CD4-positive, alpha-beta T cell treated with Interleukin-10 for 1 hour (primary cell): ENCODE data around the gene S100A14.
"Not testable (repeated sequence)": the region's sequence is repeated elsewhere in the genome, so short reads cannot be mapped to it uniquely, and the experiment has no call there.

Experiments used
- DNase-seq: peaks from one replicate; pipeline ENCODE4 v3.0.0-alpha.2; 2020

The S100A14 gene

DNA sequence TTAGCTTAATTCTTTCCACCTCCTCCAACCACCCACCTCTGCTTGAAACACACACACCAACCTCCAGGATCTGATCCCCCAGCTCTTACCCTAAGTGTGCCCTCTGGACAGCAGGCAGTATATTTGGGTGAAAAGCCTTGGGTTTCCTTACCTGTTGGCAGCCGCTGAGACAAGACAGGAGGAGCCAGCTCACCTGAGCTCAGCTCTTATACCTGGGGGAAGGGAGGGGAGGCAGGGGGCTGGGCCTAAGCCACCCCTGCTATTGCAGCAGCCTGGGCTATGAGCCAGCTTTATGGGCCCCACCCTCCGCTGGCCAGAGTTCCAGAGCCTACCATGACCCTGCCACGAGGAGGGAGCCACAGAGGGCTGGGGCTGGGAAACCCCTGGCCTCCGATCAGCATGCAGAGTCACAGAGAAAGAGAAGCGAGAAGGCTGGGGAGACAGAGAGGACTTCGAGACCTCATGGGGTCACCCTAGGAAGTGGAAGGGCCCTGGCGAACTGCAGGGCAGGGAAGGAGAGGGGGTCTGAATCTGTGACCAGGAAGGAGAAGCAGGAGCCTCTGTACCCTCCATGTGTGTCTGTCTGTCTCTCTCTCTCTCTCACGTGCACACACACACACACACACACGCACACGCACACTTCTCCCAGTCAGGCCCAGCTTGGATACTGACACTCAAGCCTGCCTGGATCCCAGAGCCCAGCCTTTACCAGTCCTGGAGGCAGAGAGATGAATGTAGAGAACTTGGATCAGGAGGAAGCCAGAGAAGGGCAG is at the start of gene S100A14:
Gene S100A14, minus strand, starts transcription at position 182 of the 773 bp plus-strand sequence. CDS start 467 bp downstream, outside the sequence.
- DNase-seq: no peak

DNA sequence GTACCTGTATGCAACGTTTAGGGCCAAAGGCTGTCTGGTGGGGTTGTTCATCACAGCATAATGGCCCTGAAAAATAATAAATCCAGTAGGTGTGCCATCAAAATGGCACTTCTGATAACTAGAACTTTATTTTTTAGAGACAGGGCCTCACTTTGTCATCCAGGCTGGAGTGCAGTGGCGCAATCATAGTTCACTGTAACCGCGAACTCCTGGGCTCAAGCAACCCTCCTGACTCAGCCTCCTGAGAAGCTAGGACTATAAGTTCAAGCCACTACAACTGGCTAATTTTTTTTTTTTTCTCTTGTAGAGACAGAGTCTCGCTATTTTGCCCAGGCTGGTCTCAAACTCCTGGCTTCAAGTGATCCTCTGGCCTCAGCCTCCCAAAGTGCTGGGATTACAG is 47.1 kb upstream of the S100A14 start:
- no peak for DNase-seq

DNA sequence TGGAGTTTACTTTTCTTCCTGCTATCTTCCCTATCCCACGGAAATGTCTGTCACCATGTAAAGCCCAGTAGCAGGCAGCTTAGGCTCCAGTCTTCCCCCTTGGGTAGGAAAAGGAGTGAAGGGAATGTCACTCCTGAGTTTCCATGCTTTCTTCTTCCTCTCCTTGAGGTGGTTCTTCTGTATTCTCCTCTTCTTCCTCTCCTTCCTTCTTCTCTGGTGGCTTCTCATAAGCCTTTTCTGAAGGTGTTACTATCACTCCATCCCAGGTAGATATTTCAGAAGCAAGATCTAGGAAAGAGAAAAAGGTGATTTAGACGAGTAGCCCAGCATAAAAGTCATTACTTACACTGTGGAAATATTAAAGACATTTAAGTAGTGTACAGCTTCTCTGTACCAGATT is 46.1 kb upstream of the S100A14 start:
- DNase-seq: no peak

DNA sequence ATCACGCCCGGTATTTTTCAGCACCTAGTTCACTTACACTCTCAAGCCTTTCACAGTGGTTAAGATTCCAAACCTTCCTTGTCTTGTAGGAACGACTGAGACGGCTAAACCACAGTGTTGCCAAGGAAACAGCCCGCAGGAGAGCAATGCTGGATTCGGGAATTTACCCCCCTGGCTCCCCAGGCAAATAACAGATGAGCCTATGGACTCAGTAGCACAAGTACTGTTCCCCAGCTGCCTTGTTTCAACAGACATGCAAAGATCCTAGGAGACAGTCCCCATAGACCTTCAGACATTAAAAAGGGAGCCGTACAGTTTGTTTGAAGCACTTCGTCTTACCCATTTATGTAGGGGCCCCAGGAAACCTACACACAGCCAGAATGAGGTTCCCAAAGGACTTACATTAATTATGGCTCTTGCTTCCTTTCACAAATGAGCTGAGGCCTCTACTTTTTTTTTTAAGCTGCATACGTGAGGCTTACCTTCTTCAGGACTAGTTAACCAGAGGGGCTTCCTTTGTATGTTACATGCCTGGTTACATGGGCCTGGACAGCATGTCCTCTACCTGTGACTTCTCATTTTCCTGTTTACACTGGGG is 45.1 kb upstream of the S100A14 start:
- DNase-seq: no peak

DNA sequence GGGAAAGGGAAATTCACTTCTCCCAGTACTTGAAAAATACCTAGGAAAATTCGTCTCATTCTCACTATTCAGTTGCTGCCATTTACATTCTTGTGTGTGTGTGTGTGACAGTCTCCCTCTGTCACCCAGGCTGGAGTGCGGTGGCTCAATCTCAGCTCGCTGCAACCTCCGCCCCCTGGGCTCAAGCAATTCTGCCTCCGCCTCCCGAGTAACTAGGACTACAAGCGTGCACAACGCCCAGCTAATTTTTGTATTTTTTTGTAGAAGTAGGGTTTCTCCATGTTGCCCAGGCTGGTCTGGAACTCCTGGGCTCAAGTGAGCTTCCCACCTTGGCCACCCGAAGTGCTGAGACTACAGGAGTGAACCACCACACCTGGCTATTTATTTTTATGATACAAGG is 43.5 kb upstream of the S100A14 start:
- no peak for DNase-seq

DNA sequence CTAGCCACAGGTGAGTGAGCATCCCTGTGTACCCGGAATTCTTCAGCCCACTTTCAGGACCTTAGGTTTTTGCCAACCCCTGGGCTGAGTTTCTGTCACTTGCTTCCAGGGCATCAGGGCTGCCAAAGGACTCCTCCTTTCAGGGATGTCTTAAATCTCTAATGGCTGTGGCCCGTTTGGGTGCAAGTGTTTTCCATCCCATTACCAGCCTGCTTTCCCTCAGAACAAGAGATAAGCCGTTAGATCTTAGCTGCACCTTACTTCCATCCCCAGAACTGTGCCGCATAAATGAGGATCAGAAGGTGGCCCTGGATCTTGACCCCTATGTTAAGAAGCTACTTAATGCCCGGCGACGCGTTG is 43.0 kb upstream of the S100A14 start:
- DNase-seq: no peak

DNA sequence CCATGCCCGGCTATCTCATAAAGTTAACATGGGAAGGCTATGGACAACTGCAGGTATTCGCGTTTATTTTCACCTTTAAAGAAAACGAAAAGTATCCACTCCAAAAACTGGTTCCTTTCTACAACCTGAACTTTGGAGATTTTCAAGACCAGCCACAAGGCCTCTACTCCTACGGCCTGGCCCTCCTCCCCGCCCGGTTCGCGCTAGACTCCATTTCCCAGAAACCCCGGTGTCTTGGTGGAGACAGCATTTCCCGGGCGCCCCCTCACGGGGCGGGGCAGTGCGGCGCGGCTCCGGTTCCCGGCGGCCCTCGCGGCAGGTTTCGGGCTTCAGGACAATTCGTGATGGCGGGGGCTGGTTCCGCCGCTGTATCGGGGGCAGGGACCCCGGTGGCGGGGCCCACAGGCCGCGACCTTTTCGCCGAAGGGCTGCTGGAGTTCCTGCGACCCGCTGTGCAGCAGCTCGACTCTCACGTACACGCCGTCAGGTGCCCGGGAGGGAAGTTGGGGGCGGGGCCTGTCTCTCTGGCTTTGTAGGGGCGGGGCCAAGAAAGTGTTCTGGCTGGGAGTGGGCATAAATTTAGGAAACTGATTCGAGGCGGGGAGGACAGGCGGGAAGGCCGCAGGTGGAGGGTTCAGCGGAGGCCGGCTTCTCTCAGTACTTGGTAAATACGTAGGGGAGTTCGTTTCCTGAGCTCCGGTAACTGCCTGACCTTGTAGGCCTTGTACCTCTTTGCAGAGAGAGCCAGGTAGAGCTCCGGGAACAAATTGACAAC is 42.5 kb upstream of the S100A14 start, which contains the start of gene SNAPIN:
Gene SNAPIN, plus strand, starts transcription at position 304 of the 775 bp plus-strand sequence. Its CDS starts 41 bp downstream, at position 345.
- peak; percentile 92 for DNase-seq

DNA sequence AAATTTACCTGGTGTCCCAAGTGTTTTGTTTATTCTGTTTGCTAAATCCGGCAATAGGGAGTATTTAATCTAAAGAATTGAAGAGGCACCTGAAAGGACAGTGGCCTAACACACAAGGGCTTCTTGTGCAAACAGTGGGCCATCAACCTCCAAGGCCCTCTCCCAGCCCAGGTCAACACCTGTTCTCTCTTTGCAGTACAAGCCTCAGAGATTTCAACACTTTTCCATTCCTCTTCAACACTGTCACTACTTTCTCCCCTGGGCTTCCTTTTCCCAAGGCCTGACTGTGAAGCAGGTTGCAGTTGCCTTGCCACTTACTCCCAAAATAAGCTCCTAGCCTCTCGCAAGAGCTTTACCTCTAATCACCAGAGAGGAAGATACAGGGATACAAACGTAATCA is 39.2 kb upstream of the S100A14 start:
- DNase-seq: no peak

DNA sequence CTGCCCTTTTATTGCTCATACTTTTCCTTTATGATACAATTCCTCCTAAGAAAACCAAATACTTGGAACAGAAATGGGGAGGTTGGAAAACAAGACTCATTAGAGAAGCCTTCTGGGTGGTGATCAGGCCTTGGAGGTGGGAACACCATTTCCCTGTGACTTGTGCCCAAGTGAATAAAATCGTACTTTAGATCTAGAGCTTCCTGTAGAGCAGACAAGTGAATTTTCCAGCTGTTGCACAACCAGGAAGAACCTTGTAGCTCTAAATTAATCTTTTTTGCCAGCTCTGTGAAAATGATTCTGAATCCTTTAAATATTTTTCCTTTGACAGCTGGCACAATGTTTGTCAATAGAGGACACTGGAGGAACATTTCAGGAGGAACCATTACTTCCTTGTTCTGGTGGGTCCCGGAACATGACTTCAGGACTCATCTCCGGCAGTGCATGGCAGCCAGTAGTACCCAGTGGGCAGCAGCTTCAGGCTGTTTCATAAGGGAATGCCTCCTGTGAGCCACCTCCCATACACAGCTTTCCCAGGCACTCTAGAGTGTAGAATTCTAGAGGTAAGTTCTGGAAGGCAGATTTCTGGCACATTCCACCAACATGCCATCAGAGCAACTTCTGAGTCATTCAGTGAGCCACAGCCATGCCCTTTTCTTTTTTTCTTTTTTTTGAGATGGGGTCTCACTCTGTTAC is 36.8 kb upstream of the S100A14 start:
- DNase-seq: no peak

DNA sequence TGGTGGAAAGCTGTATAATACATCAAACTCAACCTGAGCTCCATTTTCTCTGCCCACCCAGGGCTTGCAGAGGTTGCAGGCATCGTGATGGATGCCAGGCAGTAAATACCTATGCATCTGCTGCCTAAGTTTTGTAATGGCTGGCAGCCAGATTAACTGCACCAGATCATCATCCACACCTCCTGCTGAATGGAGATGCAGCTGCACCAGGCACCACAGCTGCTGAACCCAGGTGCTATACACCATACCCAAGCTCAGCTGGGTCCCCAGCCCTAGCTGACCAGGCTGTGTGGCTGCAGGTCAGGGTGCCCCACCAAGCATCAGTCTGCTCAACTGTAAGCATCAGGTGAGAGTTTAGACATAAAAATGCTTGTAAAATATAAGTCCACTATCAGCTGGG is 35.6 kb upstream of the S100A14 start:
- DNase-seq: no peak

DNA sequence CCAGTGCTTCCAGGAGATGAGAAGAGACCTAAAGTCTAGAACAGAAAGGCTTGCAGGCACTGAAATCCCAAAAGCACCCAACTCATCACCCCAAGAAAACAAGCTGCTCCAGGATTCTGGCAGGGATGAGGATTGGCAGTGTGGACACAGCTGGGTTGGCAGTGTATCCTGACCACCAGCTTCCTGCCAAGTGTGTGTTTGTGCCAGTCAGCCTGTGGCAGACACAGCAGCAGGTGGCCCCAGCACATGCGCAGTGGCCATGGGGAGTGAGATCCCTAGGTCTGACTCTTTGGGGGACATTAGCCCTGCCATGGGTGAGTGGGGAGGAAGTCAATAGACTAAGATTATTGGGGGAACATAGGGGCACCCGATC is 33.7 kb upstream of the S100A14 start:
- no peak for DNase-seq

DNA sequence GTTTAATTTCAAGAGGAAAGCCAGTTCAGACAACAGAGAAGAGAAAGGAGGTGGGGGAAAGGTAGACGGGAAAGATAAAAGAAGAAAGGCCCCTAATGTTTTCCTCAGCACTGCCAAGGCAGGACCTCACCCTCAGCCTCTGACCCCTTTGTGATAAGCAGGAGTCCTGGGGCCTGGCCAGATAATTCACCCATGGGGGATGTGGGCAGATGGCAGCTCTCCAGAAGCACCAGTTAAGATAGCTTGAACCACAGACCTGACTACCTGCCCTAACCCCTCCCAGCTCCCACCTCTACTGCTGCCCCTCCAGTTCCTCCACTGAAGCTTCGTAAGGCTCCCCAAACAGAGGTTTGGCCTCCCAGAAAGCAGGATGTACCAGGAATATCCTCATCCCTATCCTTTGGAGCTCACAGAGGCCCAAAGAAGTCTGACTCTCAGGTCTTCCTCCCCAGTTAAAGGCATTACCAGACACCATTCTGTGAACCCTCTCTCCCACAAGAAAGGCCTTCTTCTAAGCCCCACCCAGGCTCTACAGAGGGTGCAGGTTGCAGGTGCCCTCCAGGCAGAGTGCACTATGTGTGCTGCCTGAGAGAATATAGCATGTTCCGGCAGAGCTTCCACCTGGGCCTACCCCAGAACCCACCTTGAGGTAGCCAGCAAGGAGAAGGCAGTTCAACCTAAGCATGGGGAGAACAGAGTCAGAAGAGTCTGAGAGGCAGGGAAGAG is 33.2 kb upstream of the S100A14 start:
- no peak for DNase-seq

DNA sequence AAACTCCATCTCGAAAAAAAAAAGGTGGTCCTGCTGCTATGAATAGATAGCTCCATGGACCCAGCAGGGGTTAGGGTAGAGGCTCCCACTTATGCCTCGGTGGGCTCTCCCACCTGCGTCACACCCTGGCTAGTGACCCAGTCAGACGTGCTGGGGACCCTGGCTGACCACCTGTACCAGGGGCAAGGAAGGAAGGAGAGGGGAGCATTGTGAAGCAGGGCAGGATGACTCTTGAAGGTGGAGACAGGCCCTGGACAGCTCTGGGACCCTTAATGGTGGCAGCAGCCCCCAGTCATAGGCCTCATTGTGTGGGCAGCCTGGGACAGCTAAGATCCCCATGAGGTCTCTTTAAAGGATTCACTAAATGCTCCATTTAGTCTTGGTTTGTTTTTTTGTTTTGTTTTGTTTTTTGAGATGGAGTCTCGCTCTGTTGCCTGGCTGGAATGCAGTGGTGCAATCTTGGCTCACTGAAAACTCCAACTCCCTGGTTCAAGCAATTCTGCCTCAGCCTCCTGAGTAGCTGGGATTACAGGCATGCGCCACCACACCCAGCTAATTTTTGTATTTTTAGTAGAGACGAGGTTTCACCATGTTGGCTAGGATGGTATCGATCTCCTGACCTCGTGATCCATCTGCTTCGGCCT is 32.0 kb upstream of the S100A14 start:
- DNase-seq: no peak

DNA sequence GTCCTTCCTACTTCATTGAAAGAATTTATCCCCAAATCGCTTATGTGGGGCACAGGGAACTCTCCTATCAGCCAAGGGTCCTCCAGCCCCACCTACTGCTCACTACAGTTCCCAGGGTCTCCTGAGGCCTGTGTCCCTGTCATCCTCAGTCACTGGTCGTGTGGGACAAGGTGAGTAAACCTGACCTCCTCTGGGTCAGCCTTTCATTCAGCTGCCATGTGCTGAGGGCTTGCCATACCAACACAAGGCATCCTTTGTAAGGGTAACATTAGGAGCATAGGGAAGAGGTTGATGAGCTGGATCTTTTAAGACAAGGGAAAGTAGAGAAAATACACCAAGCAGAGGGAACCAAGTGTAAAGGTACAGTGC is 31.2 kb upstream of the S100A14 start:
- no peak for DNase-seq

DNA sequence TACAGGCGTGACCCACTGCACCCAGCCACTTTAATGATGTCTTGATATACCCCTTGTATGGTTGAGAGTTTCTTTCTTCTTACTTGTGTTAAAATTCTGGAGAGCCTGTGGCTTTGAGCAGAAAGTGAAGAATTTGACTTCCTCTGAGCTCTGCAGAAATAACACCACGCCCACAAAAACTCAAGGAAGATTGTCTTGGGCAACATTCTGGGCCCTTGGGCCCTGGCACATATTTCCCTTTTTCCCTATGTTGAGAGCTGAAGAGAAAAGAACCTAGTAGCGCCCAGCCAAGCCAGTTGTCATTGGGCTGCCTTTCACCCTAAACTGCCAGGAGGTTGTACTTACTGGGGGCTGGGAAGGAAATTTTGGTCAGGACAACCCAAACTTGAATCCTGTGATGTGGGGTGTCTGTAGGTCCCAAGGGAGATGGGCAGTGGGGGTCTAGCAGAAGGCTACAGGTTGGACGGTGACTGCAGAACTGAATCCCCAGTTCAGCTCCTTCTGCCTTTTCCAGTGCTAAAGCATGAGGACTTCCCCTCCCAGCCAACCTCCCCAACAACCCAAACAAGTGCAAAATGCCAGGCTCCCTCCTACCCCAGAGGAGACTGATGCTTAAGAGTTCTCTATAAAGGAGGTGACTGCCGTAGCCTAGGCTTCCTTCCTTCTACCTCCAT is 30.7 kb upstream of the S100A14 start:
- no peak for DNase-seq

DNA sequence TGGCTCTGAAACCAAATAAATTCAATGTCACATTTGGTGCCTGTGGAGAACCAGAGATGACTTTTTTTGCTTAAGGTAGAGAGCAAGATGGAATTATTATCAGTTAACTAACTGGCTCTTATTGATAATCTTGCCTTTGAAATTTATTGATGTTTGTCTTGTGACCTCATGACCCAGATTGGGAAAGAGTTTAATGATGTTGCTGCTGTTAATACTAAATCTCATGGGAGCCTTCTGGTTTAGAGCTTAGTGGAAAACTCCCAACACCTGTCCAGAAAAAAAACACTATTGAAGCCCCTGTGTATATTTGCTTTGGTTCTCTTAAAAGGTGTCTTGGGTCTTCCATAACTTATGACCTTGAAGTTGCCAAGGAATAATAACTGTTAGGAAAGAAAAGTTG is 27.7 kb upstream of the S100A14 start:
- DNase-seq: no peak

DNA sequence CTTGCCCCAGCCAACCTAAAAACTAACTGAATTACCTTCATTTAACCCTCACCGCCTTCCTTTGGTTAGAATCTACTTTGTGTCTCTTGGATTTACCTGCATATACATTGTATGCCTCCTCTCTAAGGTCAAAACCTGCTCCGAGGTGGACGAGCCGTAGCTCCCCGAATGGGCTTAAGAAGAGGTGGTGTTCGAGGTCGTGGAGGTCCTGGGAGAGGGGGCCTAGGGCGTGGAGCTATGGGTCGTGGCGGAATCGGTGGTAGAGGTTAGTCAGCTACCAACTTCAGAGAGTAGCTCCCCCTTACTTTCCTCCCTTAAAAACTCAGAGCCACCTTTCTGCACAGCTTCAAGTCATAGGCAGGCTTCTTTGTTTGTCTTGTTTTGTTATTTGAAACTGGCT is 27.0 kb upstream of the S100A14 start:
- no peak for DNase-seq

DNA sequence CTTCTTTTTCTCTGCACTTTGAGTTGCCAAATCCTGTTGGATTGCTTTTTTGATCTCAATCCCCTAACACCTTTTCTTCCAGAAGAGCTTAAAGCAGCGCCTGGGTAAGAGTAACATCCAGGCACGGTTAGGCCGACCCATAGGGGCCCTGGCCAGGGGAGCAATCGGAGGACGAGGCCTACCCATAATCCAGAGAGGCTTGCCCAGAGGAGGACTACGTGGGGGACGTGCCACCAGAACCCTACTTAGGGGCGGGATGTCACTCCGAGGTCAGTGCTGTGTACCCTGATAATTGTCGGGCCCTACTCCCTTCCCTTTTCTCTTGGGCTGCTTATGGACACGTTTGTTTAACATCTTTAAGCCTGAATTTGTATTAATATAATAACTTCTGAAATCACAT is 26.0 kb upstream of the S100A14 start:
- DNase-seq: no peak

DNA sequence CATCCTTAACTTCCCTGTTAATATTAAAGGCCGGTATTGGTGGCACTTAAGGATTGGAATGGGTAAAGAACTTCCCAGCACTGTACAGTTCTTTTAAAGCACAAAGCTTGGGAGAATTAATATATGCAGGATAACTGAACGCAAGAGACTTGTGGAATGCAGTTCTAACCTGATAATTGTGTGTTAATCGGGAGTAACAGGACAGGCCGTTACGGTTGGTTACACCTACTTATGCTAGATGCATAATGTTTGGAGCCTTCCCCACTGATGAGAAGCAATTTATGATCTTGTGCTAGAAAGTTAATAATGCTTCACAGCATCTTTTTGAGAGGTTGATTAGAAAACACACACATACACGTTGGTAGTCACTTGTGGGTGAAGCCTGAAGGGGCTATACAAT is 24.7 kb upstream of the S100A14 start:
- DNase-seq: no peak

DNA sequence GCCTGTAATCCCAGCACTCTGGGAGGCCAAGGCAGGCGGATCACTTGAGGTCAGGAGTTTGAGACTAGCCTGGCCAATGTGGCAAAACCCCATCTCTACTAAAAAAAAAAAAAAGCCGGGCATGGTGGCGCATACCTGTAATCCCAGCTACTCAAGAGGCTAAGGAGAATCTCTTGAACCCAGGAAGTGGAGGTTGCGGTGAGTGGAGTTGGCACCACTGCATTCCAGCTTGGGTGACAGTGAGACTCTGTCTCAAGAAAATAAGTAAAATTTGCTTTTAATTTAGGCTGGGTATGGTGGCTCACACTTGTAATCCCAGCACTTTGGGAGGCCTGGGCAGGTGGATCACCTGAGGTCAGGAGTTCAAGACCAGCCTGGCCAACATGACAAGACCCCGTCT is 24.1 kb upstream of the S100A14 start:
- not testable (repeated sequence) for DNase-seq

DNA sequence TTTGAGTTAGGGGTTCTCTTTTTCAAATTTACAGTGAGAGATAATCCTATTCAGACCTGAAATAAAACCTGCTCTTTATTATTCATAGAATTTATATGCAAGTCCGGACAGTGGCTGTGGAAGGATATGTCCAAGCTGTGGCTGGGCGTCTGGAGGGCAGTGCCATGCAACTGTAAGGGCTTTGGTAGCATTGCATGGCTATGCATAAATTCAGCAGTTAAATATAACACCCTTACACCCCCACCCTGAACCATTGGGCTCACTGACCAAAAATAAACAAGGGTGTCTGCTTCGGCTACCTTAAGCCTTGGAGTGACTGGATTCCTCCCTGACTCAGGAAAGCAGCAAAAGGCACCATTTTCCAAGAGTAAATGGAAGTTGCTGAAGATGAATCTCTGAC is 23.2 kb upstream of the S100A14 start:
- DNase-seq: no peak

DNA sequence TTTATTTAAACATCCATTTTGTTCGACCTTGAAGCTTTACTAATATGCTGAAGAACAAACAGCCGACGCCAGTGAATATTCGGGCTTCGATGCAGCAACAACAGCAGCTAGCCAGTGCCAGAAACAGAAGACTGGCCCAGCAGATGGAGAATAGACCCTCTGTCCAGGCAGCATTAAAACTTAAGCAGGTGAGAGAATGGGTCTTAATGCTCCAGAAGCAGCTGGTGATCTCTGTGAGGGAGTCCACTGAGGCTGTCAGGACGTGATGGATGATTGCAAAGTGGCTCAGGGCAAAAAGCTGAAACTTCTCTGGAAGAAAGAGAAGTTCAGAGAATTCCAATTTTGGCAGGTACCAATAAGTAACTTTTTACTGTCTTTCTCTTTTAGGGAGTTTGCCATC is 22.1 kb upstream of the S100A14 start:
- DNase-seq: no peak
